GM19328 (cell line): ENCODE data around the gene DIP2C.

ENCODE experiments used
- ATAC-seq: cut with Tn5 transposase; IDR thresholded peaks from one replicate; pipeline ENCODE4 v1.9.1; 2021; ENCODE audit warnings: mild to moderate bottlenecking, moderate library complexity; ENCODE audit not compliant: unreplicated experiment

DIP2C gene, protein sequence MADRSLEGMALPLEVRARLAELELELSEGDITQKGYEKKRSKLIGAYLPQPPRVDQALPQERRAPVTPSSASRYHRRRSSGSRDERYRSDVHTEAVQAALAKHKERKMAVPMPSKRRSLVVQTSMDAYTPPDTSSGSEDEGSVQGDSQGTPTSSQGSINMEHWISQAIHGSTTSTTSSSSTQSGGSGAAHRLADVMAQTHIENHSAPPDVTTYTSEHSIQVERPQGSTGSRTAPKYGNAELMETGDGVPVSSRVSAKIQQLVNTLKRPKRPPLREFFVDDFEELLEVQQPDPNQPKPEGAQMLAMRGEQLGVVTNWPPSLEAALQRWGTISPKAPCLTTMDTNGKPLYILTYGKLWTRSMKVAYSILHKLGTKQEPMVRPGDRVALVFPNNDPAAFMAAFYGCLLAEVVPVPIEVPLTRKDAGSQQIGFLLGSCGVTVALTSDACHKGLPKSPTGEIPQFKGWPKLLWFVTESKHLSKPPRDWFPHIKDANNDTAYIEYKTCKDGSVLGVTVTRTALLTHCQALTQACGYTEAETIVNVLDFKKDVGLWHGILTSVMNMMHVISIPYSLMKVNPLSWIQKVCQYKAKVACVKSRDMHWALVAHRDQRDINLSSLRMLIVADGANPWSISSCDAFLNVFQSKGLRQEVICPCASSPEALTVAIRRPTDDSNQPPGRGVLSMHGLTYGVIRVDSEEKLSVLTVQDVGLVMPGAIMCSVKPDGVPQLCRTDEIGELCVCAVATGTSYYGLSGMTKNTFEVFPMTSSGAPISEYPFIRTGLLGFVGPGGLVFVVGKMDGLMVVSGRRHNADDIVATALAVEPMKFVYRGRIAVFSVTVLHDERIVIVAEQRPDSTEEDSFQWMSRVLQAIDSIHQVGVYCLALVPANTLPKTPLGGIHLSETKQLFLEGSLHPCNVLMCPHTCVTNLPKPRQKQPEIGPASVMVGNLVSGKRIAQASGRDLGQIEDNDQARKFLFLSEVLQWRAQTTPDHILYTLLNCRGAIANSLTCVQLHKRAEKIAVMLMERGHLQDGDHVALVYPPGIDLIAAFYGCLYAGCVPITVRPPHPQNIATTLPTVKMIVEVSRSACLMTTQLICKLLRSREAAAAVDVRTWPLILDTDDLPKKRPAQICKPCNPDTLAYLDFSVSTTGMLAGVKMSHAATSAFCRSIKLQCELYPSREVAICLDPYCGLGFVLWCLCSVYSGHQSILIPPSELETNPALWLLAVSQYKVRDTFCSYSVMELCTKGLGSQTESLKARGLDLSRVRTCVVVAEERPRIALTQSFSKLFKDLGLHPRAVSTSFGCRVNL (N-terminal part only)

DNA sequence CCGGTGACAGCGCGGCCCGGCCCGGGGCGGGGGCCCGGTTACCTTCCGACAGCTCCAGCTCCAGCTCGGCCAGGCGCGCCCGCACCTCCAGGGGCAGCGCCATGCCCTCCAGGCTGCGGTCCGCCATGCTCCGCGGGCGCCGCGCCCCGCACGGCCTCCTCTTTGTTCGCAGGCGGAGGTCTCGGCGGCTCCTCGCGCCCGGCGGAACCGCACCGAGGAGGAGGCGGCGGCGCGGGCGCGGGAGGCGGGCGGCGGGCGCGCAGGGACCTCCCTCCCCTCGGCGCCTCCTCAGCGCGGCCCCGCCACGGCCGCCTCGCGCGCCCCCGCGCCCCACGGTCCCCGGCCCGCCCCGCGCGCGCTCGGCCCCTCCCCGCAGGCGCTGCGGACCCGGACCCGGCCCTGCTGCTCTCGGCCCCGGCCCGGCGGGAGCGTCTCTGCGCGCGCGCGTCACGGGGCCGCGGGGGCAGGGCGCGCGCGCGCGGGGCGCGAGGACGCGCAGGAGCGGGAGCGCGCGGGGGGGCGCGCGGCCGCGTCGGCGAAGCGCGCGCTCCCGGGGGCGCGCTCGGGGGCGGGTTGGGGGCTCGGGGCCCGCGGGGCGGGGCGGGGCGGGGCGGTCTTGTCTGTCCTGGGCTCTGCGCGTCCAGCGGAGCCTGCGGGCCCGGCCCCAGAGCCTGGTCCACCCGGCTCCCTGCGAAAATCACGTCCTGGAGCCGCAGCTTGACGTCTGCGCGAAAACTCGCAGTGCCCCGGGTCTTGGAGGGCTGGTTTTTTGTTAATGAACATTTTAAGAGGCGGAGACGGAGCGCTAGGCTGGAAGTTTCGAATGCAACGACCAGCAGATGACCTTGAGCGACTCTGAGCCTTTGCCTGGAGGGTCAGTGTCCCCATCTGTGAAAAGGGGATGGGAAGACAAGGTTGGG, at the start of gene DIP2C:
TSS of gene DIP2C (minus strand) at position 217 of the 920 bp plus-strand sequence. CDS start at position 127, 90 bp downstream.
- no peak for ATAC-seq

DNA sequence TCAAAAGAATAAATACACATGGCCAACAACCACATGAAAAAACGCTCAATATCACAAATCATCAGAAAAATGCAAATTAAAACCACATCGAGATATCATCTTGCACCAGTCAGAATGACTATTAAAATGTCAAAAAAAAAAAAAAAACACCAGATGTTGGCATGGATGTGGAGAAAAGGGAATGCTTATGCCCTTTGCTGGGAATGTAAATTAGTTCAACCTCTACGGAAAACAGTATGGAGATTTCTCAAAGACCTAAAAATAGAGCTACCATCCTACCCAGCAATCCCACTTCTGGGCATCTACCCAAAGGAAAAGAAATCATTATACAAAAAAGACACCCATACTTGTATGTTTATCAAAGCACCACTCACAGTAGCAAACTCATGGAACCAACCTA, 45.0 kb upstream of the DIP2C start:
- ATAC-seq: no peak

DNA sequence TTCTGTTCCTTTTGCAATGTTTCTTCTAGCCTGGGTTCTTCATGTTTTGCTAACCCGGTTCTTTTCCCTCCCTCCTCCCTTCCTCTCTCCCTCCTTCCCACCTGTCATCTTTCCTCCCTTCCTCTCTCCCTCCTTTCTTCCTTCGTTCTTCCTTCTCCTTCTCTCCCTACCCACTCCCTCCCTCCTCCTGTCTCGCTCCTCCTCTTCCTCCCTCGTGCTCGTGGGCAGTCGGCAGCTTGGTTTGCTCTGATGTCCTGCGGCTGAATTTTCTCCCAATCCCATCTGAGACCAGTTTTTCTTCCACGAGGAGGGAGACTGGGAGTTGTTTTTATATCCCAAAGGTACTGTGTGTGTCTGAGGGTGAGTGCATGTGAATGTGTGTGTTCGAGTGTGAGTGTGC, 43.6 kb upstream of the DIP2C start:
- ATAC-seq: no peak

DNA sequence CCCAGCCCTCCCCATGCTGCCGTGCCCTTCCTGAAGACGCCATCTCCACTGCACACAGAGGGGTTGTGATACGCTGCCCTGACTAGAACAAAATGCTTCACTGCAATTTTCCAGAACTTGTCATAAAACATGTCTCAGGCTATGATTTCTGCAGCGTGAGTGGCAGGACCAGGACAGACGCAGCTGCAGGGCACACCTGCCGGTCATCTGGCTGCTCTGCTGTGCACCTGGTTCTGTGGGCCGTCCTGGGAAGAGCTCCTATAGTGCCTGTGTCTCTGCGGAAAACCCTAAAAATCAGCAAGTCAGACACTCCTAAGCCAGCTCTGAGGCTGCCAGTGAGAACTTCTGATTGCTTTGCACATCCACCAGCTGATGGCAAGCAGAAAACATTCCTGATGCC, 39.7 kb upstream of the DIP2C start:
- no peak for ATAC-seq

DNA sequence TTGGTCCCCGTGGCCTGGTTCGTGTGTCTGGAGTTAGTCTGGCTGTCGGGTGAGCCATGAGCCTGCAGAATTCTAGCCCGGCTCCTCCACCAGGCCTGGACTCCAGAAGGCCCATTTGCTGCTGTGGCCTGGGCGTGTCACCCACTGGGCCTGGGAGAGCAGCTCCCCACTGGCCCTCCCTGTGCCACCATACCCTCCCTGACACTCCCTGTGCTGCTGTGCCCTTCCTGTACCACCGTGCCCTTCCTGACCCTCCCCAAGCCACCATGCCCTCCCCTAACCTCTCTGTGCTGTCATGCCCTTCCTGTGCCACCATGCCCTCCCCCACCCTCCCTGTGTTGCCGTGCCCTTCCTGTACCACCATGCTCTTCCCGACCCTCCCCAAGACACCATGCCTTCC, 39.1 kb upstream of the DIP2C start:
- ATAC-seq: no peak

DNA sequence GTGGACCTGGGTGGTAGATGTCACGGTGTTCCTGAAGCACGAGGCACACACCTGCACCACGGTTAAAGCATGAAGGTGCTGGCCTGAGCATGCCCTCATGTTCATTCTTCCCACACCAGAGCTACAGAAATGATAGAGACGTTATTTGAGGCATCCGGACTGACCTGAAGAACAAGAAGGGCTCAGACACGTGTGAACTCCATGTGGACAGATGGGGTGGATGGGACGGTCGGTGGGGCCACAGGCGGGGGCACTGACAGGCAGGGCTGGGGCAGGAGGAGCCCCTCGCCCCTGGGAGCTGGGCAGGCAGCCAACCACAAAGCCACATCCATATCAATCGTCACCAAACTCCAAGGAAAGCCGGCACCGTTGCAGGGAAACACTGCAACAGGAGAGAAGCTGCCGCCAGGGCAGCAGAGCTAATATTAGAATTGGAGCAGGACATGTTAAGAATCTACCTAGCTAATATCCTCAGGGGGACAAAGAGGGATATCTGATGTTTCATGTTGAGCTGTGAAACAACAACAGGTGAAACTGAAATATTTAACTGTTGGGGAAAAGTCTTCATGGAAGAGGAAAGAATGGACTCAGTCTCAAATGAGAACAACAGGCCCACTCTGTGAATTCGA, 37.8 kb upstream of the DIP2C start:
- no peak for ATAC-seq

DNA sequence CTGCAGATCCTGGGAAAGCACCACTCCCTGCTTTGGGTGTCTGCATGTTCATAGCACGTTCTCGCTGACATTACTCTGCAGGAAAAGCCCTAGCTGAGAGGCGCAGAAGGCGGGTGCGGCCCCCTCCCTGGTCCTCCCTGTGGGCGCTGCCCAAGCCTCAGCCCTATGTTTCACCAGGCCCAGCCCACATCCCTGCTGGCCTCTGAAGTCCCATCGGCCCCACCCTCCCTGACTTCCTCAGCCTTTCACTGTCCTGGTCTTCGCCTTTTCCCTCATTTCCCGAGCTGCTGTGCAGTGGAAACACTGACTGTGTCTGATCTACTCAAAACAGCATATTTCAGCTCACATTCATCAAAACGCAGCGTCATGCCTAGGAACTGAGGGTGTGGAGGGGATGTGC, 36.3 kb upstream of the DIP2C start:
- ATAC-seq: no peak

DNA sequence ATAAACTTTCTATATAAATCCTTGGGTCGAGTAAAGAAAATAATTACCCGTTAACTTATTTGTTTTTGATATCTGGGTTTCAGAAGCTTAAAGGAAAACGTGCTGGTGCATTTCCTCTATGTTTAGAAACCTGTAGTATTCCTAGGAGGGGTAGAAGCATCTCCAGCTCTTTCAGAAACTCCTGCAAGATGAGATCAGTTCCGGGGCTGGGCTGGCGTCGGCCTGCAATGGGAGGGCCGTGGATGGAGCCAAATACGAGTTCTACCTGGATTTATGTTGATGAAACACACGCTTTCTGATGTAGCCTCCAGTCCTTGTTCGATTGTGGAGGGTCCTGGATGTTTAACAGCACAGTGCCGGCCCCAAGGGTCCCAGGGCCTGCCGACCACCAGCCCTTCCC, 35.8 kb upstream of the DIP2C start:
- ATAC-seq: no peak

DNA sequence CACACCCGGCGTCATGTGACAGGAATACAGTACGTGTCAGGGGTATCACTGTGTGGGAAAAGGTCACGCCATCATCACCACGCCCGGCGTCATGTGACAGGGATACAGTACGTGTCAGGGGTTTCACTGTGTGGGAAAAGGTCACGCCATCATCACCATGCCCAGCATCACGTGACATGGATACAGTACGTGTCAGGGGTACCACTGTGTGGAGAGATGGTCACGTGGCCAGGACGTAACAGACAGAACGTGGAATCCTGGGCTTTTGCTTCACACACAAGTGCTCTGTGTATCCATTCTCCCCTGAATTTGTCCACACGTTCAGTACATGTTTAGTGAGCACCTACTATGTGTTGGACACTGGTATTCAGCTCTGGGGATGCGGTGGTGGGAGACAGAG, 34.5 kb upstream of the DIP2C start:
- ATAC-seq: no peak

DNA sequence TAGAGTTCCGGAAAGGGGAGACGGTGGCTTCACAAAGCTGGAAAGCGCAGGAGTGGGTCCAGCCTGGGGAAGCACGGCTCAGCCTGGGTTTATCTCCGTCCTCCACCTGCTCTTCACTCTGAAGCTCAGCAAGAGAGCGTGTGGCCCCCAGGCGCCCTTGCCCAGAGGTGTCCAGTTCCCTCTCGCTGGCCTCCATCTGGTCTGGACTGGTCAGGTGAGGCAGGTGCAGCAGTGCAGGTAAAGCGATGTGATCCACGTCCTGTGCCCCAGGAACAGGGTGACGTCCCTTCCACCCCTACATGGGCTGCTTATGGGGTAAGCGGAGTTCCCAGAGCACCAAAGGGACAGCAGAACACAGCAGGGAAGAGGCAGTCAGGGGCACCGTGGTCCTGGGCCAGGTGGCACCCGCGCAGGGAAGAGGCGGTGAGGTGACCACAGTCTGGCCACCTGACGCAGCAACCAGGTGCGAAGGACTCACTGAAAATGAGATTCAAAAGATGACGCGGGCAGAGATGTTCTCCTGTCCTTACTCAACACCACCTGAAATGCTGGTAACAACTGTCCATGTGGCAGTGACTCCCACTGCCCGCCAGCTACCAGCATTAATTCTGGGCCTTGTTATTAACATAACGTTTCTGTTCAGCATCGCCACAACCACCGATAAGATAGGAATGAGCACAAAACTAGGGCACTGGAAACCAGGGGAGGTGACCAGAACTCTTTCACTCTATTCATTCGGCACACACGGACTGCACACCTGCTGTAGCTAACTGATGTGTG, 33.0 kb upstream of the DIP2C start:
- no peak for ATAC-seq

DNA sequence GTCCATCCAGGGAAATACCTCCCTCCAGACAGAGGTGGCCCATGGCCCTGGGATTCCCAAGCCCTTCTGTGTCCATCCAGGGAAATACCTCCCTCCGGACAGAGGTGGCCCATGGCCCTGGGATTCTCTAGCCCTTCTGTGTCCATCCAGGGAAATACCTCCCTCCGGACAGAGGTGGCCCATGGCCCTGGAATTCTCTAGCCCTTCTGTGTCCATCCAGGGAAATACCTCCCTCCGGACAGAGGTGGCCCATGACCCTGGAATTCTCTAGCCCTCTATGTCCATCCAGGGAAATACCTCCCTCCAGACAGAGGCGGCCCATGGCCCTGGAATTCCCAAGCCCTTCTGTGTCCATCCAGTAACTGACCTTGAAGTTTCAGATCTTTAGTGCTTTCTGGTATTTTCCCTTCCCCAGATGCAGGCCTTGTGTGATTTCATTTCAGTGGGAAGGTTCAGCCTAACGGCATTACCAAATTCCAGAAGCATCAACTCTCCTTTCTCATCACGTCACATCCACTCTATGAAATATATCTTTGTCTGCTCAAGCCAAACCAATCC, 28.8 kb upstream of the DIP2C start:
- ATAC-seq: no peak

DNA sequence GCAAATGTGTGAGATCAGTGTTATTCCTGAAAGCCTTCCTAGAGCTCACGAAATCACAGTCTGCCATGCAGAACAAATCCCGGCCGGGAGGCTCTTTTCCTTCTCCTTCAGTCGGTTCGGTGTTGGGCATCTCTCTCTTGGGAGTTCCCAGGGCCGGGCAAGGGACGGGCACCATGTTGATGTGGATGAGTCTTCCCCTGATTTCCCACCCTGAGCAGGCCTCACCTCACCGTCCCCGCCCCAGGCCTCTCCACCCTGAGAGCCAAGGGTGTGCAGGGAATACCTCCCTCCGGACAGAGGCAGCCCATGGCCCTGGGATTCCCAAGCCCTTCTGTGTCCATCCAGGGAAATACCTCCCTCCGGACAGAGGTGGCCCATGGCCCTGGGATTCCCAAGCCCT, 28.0 kb upstream of the DIP2C start:
- ATAC-seq: no peak

DNA sequence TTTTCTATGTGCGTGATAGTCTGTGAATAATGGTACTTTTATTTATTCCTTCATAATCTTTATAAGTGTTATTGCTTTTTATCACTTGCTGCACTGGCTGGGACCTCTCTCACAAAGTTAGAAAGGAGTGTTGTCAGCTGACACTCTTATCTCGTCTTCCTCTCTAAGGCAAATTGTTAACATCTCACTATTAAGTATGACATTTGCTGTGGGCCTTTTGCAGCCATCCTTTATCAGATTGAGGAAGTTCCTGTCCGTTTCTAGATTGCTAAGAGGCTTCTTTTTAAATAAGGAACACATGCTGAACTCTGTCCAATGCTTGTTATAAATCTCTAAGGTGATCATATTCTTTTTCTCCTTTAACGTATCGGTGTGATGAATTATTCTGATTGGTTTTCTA, 27.4 kb upstream of the DIP2C start:
- no peak for ATAC-seq

DNA sequence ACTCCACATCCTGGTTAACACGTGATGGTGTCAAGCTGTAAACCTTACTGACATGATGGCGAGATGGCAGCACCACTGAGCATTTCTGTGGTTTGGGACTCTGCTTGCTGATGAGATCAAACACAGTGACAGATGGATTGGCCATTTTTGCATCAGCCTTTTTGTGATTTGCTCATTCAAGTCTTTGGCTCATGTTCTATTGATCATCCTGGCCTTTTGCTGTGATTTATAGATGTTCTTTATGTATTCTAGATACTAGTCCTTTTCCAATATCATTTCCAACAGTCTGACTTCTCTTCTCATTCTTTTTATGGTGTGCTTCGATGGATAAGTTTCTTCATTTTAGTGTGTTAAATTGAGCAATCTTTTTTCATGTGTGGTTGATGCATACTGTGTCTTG, 24.7 kb upstream of the DIP2C start:
- ATAC-seq: no peak

DNA sequence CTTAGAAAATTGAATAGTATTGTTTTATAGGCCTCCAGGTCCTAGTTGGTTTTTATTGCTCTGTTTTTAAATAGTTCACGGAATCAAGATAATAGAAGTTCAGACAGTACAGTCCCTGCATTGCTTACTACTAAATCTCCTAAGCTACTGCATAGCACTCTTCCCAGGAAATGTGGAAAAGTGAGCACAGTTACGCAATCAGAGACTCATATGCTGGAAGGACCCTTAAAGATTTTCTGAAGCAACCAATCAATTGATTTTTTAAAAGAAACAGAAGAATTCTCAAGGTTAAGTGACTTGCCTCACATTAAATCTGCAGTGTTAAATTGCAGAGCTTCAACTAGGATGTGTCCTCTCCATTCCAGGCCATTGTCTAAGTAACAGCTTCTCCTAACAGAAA, 23.1 kb upstream of the DIP2C start:
- no peak for ATAC-seq

DNA sequence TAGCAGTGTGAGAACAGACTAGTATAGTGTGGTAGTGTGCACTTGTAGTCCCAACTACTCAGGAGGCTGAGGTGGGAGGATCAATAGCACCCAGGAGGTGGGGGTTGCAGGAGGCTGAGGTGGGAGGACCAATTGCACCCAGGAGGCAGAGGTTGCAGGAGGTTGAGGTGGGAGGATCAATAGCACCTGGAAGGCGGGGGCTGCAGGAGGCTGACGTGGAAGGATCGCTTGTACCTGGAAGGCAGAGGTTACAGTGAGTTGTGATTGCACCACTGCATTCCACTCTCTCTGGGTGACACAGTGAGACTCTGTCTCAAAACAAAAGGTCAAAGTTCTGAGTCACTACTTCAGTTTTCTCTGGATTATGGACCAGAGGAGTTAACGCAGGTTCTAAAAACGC, 22.6 kb upstream of the DIP2C start:
- no peak for ATAC-seq

DNA sequence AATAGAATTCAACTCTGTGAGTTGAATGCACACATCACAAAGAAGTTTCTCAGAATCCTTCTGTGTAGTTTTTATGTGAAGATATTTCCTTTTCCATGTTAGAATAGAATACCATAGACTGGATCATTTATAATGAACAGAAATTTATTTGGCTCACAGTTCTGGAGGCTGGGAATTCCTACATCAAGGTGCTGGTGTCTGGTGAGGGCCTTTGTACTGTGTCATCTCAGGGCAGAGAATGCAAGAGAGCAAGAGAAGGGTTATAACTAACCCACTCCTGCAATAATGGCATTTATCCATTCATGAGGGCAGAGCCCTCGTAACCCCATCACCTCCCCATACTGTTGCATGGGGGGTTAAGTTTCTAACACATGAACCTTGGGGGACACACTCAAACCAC, 18.4 kb upstream of the DIP2C start:
- no peak for ATAC-seq

DNA sequence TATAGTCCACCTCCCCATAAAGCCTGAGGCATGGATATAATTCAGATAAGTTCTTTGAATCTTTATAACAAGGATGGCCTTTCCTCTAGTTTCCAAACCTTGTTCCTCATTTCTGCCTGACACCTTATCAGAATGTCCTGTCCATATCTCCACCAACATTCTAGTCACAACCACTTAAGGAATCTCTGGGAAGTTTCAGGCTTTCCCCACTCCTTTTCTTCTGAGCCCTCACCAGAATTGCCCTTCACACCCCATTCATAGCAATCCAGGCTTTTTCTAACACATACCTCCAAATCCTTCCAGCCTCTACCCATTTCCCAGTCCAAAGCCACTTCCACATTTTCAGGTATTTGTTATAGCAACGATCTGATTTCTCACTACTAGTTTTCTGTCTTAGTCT, 18.0 kb upstream of the DIP2C start:
- ATAC-seq: no peak

DNA sequence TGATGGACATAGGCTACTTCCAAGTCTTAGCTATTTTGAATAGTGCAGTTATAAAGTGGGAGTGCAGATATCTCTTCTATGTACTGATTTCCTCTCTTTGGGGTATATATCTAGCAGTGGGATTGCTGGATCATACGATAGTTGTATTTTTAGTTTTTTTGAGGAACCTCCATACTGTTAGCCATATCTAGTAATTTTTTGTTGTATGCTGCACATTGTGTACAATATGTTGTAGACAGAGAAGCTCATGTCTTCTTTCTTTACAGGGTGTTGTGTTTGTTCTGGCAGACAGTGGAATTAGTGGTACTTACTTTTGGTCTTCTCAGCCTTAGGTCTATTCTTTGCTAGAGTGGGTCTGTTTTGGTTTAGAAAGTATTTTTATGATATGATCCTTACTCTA, 13.7 kb upstream of the DIP2C start:
- ATAC-seq: no peak
